Left lobe of liver (tissue), 2 donors: ENCODE data around the gene GAL3ST3. TPM values are rescaled to one million over a fixed set of nuclear protein-coding genes. Genes with fewer than 3 reads are reported as not detected.

ENCODE experiments used
- ATAC-seq: fragments of 200-7000 bp; cut with Tn5 transposase; one replicate; pipeline ENCODE4 v1.9.1; 2020; ENCODE audit warnings: mild to moderate bottlenecking, moderate library complexity
- DNase-seq: peaks from one replicate; pipeline ENCODE4 v3.0.0-alpha.2; 2020; ENCODE audit warnings: low spot score
- total RNA-seq: library from RNA; stranded (reverse); gene quantifications from one replicate; pipeline ENCODE4 v1.2.1, GENCODE V29; 2021
- donor health status: DM: no; HTN: no; CAD: no; lungs with moderate emphysema.
- donor health status: DM: no; HTN: yes; CAD: no.

The GAL3ST3 gene
- total RNA-seq, 1 donor from 2014 or later, result not detected

DNA sequence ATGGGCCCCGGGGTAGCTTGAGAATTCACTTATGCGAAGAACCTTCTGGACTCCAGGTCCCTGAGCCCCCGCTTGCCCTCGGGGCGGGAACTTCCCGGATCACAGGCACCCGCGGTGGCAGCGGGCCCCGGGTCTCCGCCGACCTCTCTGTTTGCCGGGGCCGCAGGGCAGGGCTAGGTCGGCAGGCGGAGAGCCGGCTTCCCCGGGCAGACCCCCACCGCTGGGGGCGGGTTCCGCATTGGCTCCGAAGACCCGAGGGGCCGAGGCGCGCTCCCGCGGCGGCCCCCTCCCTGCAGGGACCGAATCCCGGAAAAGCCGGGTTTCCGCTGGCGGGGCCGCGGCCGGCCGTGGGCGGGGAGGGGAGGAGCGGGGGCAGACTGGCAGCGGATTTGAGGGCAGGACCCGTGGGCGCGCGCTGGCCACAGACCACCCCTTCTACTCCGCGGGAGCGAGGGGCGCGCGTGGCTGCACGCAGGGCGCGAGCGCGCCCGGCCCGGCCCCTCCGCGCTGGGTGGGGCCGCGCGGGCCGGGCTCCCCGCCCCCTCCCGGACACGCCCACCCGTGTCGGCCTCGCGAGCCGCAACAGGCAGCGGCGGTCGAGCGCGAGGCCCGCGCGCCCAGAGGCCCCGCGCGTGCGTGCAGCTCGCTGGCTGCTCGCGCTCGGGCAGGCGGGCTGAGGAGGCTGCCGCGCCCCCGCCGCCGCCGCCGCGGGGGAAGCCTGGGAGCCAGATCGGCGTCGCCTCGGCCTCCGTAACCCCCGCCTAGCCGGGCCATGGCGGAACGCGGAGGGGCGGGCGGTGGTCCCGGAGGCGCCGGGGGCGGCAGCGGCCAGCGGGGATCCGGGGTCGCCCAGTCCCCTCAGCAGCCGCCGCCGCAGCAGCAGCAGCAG is 21.0 kb upstream of the GAL3ST3 start, which contains the start of gene PACS1:
Gene PACS1 (plus strand): TSS at position 558 of the 889 bp plus-strand sequence. CDS start 215 bp downstream, at position 773.
- DNase-seq, result peak; percentile 81

DNA sequence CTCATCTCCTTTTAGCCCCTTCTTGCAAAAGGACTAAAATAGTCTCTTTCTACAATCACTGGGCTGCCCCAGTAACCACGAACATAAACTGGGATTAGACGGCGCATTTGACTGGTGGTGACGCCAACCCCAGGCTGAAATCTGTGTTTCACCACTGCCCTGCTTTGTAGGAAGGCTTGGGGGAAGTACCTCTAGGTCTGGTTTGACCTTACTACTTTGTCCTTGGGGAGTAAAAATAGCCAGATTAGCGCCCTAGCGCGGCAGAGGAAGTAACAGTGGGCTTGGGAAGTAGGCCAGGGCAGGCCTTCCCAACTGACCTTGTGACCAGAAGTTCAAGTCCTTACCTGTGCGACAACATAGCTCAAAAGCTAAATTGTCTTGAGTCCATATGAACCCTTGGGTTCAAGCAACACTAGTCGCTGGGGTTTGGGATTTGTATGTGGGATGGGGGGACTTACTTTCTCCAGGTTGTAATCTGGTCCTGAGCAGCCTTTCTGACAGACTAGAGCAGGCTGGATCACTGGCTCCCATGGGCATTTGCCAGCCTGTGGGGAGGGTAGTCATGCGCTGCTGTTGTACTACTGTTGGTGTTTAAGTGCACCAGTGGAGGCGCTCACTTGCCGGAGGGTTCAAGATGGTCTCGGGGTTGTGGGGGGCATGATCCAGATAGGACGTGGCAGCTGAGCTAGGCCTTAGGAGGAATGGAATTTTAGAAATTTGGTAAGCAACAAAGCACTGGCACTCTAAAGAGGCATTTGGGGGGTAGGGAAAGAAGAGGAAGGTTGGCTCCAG is 20.2 kb upstream of the GAL3ST3 start:
- ATAC-seq, result peak; percentile 42
- peak; percentile 60 for DNase-seq

More for the DNA sequence above, 21.0 kb upstream of the GAL3ST3 start, which contains the start of gene PACS1:
- ATAC-seq, result peak; percentile 77

DNA sequence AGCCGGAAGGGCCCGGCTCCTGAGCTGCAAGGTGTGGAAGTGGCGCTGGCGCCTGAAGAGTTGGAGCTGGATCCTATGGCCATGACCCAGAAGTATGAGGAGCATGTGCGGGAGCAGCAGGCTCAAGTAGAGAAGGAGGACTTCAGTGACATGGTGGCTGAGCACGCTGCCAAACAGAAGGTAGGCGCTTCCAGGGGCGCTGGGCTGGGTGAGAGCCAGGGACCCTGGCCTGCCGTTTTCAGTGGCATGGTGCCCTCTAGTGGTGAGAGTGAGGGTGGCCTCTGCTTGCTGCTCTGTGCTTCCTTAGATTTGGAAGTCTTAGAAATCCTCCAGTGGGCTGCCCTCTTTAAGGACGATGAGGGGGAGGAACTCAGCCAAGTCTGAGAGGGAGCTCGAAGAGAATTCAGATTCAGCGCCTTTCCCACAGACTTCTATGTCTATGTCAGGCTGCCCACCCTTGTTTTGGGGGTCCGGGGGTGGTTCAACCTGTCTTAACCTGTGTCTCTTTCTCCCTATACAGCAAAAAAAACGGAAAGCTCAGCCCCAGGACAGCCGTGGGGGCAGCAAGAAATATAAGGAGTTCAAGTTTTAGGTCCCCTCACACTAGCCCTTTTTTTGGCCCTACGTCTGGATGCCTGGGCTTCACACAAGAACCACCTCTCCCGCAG is 19.3 kb upstream of the GAL3ST3 start:
- peak; percentile 69 for DNase-seq
- peak; percentile 51 for ATAC-seq

DNA sequence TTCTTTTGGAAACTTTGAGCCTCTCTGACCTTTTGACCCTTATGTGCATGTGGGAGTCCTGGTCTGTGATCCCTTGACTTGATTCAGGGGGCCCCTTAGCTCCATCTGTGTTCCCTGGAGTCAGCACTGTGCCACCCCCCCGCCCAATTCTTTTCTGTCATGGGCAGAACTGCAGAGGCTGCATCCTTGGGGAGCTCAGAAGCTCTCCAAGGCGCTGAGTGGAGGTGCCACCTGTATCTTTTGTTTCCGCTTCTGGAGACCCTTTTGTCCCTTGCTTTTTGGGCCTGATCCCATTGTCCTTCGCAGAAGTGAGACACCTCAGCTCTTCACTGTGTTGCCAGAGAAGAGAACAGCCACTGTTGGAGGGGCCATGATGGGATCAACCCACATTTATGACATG is 18.7 kb upstream of the GAL3ST3 start:
- DNase-seq (no peak), ATAC-seq (no peak)

DNA sequence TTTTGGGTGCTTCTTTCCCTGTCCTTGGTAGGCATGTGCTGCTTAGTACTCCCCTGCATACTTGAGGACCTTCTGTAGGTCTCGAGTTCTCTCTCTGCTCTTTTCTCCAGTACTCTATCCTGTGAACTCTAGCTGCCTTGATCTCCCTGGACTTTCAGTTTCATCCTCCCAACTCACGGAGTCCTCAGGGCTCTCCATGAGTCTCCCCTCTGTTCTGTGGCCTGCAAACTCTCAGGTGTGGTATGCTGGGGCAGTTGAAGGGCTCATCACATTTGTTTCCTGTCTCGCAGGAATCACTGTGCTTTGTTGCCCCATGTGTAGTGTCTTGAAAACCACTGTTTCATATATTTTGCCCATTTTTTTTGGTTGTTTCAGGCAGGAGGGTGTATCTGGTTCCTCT is 17.8 kb upstream of the GAL3ST3 start:
- no peak for DNase-seq

DNA sequence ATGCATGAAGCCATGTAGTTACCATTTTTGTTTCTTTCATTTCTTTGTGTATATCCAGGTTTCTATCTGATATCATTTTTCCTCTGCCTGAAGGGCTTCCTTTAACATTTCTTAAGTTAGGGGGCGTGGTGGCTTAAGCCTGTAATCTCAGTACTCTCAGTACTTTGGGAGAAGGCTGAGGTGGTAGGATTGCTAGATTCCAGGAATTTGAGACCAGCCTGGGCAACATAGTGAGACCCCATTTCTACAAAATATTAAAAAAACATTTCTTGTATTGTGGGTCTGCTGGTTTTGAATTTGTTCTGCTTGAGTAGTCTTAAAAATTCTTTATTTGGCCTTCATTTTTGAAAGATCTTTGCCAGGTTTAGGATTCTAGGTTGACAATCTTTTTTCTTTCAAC is 15.6 kb upstream of the GAL3ST3 start:
- no peak for ATAC-seq

More for the DNA sequence above, 17.8 kb upstream of the GAL3ST3 start:
- ATAC-seq, result no peak

DNA sequence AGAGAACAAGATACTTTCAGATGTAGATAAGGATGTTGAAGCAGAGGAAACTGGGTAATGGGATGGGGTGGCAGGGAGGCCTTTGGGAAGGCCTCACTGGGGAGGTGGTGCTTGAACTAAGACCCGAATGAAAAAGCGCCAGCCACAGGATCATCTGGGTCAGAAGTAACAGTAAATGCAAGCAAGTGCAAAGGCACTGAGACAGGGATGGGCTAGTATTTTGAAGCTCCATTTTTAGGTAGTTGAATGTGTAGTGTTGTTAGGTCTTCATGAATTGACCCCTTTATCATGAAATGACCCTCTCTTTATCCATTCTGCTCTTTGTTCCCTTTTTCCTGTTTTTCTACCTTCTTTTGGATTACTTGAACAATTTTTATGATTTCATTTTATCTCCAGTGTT is 14.9 kb upstream of the GAL3ST3 start:
- DNase-seq (no peak), ATAC-seq (no peak)

More for the DNA sequence above, 15.6 kb upstream of the GAL3ST3 start:
- DNase-seq, result no peak

DNA sequence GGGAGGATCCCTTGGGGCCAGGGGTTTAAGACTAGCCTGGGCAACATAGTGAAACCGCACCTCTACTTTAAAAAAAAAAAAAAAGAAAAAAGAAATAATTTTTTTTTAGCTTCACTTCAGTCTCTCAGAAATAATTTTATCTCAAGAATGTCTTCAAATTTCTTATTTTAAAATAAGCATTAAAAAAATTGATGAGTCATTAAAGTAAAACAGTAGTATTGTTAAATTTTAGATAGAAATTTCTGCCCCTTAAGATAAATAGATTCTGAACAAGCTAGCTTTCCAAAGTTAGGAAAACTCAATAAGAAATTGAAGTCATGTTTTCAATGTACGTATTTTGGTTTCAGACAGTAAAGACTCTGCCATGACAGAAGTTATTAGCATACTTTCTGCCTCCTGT is 13.4 kb upstream of the GAL3ST3 start:
- DNase-seq (no peak), ATAC-seq (no peak)

DNA sequence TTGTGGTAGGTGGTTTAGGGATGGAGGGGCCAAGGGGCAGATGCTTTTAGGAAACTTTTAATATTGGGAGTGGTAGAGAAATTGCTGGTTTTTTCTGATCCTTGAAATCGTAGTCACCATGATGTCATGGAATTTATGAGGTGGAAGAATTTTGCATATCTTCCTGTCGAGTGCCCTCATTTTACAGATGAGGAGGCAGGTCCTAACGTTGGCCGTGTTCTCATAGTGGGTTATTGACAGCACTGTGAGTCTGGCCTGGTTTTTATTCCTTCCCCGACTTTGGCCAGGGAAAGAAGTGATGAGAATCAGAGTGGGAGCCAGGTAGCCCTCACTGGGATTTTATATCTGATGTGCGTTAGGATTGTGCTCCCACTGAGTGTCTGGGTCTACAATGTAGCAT is 12.3 kb upstream of the GAL3ST3 start:
- no peak for DNase-seq
- no peak for ATAC-seq

DNA sequence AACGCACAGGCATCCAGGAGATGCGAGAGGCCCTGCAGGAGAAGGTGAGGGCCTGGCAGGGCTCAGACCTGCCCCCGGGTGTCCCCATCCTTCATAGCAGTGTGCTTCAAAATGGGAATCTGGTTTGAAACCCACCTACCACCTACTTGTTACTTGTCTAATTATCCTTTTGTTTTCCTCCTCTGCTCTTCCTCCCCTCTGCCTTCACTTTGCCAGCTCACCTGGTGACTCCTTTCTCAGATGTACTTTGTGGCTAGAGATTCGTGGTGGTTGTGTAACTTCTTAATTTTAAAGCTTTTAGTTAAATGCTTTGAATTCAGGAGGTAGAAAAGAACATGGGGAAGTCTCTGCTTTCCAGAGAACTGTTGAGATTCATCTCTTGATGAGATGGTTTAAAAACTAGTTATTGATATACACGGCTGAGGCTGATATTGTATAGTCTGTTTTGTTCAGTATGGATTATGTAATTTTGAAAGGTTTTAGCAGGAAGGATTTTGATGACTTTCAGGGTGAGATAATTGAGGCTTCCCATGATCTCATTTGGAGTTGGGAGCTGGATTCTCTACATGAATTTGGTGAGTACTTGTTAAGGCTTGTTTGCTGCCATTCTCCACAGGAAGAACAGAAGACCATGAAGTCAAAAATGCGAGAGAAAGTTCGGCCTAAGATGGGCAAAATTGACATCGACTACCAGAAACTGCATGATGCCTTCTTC is 11.2 kb upstream of the GAL3ST3 start:
- ATAC-seq (no peak), DNase-seq (no peak)

DNA sequence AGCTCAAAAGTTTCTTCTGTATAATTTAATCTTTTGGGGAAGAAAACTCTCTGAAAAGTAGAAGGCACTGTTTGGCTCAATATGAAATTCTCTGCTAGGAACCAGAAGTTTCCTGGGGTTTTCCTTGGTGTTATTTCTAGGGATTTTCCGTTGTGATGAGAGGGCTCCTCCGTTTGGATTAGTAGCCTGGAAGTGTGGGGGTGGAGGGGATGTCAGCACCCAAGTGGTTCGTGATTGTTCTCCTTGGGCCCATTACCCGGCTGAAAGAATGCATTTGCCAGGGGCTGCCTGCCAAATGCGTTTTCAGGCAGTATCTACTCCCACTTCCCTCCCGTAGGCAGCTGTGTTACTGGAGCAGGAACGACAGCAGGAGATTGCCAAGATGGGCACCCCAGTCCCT is 7.5 kb upstream of the GAL3ST3 start:
- ATAC-seq, result no peak
- no peak for DNase-seq

DNA sequence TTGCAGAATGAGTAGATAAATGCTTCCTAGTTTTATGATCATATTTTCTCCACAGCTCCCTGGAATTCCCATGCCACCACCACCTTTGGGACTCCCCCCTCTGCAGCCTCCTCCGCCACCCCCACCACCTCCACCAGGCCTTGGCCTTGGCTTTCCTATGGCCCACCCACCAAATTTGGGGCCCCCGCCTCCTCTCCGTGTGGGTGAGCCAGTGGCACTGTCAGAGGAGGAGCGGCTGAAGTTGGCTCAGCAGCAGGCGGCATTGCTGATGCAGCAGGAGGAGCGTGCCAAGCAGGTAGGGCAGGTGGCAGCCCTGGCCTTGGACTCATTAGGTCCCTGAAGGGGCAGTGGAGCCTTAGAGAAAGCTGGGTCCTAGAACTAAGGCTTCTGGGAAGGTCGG is 6.1 kb upstream of the GAL3ST3 start:
- ATAC-seq, result no peak
- DNase-seq, result no peak

DNA sequence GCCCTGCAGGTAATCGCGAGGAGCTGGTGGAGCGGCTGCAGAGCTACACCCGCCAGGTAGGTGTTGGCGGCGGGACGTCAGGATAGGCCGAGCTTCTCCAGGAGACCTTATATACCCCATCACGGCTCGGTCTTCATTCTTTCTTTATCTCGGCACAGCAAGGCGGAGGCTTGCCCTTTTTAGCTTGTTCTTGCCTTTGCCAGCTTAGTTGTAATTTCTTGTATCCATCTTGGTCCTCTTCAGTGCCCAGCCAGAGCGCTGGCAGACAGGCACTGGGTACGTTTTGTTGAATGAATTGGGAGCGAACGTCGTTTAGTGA is 3.7 kb upstream of the GAL3ST3 start:
- ATAC-seq (no peak), DNase-seq (no peak)

DNA sequence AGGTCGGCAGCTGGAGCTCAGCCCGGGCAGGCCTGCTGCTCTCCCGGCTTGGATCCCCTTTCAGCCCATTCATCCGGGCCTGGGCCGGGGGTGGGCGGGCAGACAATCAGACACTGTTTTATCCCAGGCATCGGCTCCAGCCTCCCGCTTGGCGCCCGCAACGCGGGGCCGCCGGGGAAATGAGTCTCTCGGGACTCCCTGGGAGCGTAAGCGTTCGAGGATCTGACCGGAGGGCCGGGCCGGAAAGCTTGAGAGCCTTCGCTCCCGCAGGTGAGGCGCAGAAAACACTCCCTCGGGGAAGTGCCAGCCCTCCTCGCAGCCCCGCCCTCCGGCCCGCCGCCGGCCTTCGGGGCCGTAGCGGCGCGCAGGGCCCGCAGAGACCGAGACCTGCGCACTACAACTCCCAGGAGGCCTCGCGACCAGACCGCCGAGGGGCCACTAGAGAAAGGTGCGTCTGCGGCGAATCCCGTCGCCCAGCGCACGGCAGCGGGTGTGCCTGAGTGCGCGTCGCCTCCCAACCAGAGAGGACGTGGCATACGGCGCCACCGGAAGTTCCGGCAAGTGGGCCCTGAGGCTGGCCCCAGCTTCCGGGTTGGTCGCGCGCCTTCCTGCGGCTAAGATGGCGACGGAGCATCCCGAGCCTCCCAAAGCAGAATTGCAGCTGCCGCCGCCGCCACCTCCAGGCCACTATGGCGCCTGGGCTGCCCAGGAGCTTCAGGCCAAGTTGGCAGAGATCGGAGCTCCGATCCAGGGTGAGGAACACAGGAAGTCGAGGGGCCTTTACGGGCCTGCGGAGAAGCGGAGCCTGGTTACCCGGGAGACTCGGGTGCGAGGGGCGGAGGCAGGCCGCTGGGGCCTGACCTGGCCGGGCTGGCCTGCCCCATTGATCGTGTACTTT is 3.1 kb upstream of the GAL3ST3 start, which contains the start of gene SF3B2:
Gene SF3B2 (plus strand): TSS at position 599 of the 898 bp plus-strand sequence. CDS start 21 bp downstream, at position 620.
- DNase-seq (peak; percentile 99), ATAC-seq (peak; percentile 93)

DNA sequence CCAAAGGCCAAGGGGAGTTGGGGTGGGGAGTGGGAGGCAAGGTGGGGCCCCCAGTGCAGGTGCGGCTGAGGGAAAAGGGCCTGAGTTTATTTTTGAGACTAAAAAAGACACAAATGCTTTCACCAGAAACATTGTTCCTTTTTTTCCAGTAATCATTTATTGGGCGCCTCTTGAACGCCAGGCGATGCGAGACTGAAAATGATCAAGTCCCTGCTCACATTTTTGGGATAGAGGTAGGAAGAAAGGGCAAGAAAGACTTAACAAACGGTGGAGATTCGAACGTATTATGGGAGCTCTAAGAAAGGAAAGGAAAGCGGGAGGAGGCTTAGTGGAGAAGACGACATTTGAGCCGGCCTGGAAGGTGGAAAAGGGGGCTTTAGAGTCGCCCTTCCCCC is 2.4 kb upstream of the GAL3ST3 start:
- ATAC-seq (no peak), DNase-seq (no peak)

DNA sequence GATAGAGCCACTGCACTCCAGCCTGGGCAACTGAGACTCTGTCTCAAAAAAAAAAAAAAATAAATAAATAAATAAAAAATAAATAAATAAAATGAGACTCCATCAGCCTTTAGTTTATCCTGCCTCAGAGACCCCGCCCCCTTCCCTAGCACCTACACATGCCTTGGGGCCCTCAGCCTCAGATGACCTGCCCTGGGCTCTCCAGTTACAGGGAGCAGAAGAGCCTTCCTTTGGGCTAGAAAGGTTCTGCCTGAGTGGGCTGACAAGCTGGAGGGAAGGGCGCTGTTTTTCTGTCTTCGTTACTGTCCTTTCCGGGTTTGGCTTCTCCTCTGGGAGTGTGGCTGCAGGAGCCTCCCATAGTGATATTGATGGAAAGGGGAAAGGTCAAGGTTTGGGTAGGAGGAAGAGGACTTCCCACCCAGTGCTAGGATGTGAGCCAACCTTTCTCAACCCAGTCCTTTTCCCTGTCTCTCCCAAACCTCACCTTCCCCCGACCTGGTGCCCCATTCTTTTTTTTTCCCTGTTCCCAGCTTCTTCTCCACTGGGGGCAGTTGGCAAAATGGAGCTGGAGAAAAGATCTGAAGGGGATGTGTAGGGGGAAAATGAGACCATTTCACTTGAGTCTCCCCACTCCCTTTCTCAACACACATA is 1.7 kb upstream of the GAL3ST3 start:
- ATAC-seq, result no peak
- DNase-seq, result no peak

DNA sequence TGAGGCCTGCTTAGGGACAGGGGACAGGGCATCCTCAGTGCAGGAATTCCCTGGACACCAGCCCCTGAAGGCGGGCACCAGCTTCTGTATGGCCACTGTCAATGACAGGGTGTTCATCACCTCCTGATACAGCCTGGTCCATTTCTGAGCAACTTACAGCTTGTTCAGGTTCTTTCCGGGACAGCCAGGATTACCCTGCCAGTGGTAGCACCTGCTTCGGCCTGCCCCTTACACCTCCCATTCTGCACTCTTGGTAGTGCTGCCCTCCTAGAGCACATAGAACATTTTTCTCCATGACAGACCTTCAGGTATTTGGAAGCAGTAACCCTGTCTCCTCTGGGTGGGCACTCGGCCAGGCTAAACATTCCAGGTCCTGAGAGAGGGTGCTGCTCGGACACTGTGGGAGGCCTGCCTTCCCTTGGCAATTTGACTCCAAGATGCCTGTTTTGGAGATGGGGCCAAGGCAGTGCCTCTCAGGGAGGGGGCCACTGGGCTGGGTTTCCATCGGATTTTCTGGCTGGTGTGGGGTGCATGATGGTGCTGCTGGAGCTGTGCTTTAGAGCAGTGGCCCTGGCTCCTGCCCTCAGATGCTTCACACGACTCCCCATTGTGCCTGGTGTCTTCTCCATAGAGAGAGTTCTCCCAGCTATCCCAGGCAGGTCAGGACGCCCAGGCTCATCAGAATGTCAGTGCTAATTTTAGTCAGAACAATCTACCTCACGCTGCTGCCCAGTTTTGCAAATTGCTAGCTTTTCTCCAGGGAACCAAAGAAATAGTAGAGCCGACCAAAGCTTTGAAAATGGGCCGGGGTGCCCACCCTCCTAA is 1.2 kb downstream of the GAL3ST3 start:
- DNase-seq (no peak), ATAC-seq (no peak)

DNA sequence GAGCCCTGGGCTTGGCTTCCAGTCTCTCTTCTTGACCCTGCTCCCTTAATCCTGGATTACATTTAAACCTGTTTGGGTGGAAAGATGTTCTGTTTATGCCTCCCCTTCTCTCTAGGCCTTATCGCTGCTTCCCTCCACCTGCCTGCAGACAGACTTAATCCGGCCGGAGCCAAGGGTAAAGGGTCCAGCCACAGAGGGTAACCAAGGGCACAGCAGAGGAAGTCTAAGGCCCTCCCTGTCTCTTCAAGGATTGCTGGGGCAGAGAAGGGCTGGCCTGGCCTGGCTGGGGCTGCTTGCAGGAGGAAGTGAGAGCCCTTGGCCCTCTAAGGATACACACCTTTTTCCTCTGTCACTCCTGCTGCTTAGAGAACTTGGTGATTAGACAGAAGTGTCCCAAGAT is 2.1 kb downstream of the GAL3ST3 start:
- DNase-seq (no peak), ATAC-seq (no peak)
